PFSK-1 (cell line): ENCODE measurements around the gene SSNA1.

Experiments
- POLR2AphosphoS5 ChIP-seq: IDR thresholded peaks from 2 replicates; pipeline ENCODE4 v1.6.1; 2012; ENCODE audit warnings: low read depth, mild to moderate bottlenecking, control low read depth, low read length, moderate library complexity
- REST ChIP-seq, 2 experiments: IDR thresholded peaks; 2 replicates each; pipeline versions ENCODE4 v1.6.1 to v1.8.0; 2011 to 2012; ENCODE audit warnings: low read depth in 2 of 2, low read length in 2 of 2, control low read depth in 1 of 2, inconsistent platforms in 1 of 2, mild to moderate bottlenecking in 1 of 2, moderate library complexity in 1 of 2; ENCODE audit not compliant: insufficient read depth in 1 of 2
- SIN3A ChIP-seq: IDR thresholded peaks from 2 replicates; pipeline ENCODE4 v1.6.1; 2012; ENCODE audit warnings: mild to moderate bottlenecking, low read length, moderate library complexity, borderline replicate concordance; ENCODE audit not compliant: insufficient read depth
- TAF1 ChIP-seq: IDR thresholded peaks from 2 replicates; pipeline ENCODE4 v1.6.1; 2012; ENCODE audit warnings: low read length, control low read depth, borderline replicate concordance; ENCODE audit not compliant: insufficient read depth

GRCh38 chr9:137227853-137228505 is 39.5 kb downstream of the SSNA1 start:
- no peak for TF ChIP-seq REST (IDR thresholded peaks at IDR 0.05; ENCODE audit: insufficient read depth in 1 of 2, low read depth in 2 of 2, low read length in 2 of 2)
- TF ChIP-seq TAF1 = no peak
- TF ChIP-seq SIN3A = no peak
- no peak for TF ChIP-seq POLR2AphosphoS5
